CD4-positive, alpha-beta T cell treated with Interferon alpha-2 for 1 hour (primary cell): ENCODE results near the gene AGMO.

ENCODE experiments used
- DNase-seq, 2 donors: peaks; one replicate each; pipeline ENCODE4 v3.0.0-alpha.2; 2020 to 2022

The AGMO gene

GRCh38 chr7:15389073-15389472 lies 172.7 kb downstream of the AGMO start:
- no peak for DNase-seq

- DNase-seq, result no peak
Observed at GRCh38 chr7:15378494-15379145, 183.2 kb downstream of the AGMO start.

GRCh38 chr7:15376600-15376999 lies 185.2 kb downstream of the AGMO start:
- DNase-seq, result no peak

GRCh38 chr7:15370441-15370840 lies 191.4 kb downstream of the AGMO start:
- DNase-seq, result no peak

GRCh38 chr7:15368653-15369052 lies 193.2 kb downstream of the AGMO start:
- DNase-seq, result no peak

GRCh38 chr7:15367897-15368296 lies 193.9 kb downstream of the AGMO start:
- DNase-seq, result no peak

GRCh38 chr7:15358112-15358511 lies 203.7 kb downstream of the AGMO start:
- DNase-seq, result no peak

GRCh38 chr7:15352421-15353206 lies 209.2 kb downstream of the AGMO start:
- DNase-seq, result no peak

GRCh38 chr7:15345216-15345615 lies 216.6 kb downstream of the AGMO start:
- DNase-seq, result no peak

GRCh38 chr7:15341817-15342216 lies 220.0 kb downstream of the AGMO start:
- DNase-seq, result no peak

GRCh38 chr7:15336146-15336545 lies 225.7 kb downstream of the AGMO start:
- no peak for DNase-seq

- no peak for DNase-seq
Observed at GRCh38 chr7:15335390-15335789, 226.4 kb downstream of the AGMO start.

- DNase-seq, result no peak
Observed at GRCh38 chr7:15334536-15335263, 227.1 kb downstream of the AGMO start.

- no peak for DNase-seq
Observed at GRCh38 chr7:15332956-15333355, 228.9 kb downstream of the AGMO start.

GRCh38 chr7:15330943-15331342 lies 230.9 kb downstream of the AGMO start:
- DNase-seq, result no peak

- no peak for DNase-seq
Observed at GRCh38 chr7:15327001-15327400, 234.8 kb downstream of the AGMO start.

GRCh38 chr7:15326044-15326644 lies 235.7 kb downstream of the AGMO start:
- DNase-seq, result no peak

- no peak for DNase-seq
Observed at GRCh38 chr7:15323550-15323949, 238.3 kb downstream of the AGMO start.

GRCh38 chr7:15317215-15317614 lies 244.6 kb downstream of the AGMO start:
- no peak for DNase-seq

- DNase-seq, result no peak
Observed at GRCh38 chr7:15315678-15316077, 246.1 kb downstream of the AGMO start.

- no peak for DNase-seq
Observed at GRCh38 chr7:15314922-15315321, 246.9 kb downstream of the AGMO start.

- DNase-seq, result no peak
Observed at GRCh38 chr7:15313361-15313760, 248.5 kb downstream of the AGMO start.

GRCh38 chr7:15309872-15310271 lies 251.9 kb downstream of the AGMO start:
- DNase-seq, result no peak

- no peak for DNase-seq
Observed at GRCh38 chr7:15308821-15309220, 253.0 kb downstream of the AGMO start.
